GM23248 (cell line): ENCODE results near the gene SPATS2L. TPM values are rescaled to one million over a fixed set of nuclear protein-coding genes. Genes with fewer than 3 reads are reported as not detected.

Experiments used
- DNase-seq: peaks from one replicate; pipeline ENCODE4 v3.0.0-alpha.2; 2015
- H2AFZ ChIP-seq: fragments of 200-600 bp; sonication (generic); 2 replicates; pipeline ENCODE4 v1.6.1; 2016; ENCODE audit warnings: antibody characterized with exemption
- H3F3A ChIP-seq: fragments of 200-600 bp; sonication (generic); 2 replicates; pipeline ENCODE4 v1.6.1; 2016; ENCODE audit warnings: mild to moderate bottlenecking, antibody characterized with exemption, mixed run types; ENCODE audit not compliant: insufficient read depth
- H3K27ac ChIP-seq: fragments of 200-600 bp; sonication (generic); 2 replicates; pipeline ENCODE4 v1.5.1; 2016; ENCODE audit warnings: mild to moderate bottlenecking
- H3K27me3 ChIP-seq: fragments of 200-600 bp; sonication (generic); replicated peaks from 2 replicates; pipeline ENCODE4 v1.6.1; 2016; ENCODE audit warnings: mild to moderate bottlenecking; ENCODE audit not compliant: insufficient read depth
- H3K36me3 ChIP-seq: fragments of 200-600 bp; sonication (generic); 2 replicates; pipeline ENCODE4 v1.6.1; 2016; ENCODE audit warnings: low read depth, mild to moderate bottlenecking
- H3K4me1 ChIP-seq: fragments of 200-600 bp; sonication (generic); 2 replicates; pipeline ENCODE4 v1.6.1; 2016; ENCODE audit warnings: mild to moderate bottlenecking; ENCODE audit not compliant: insufficient read depth
- H3K4me2 ChIP-seq: fragments of 200-600 bp; sonication (generic); one replicate; pipeline ENCODE4 v1.6.1; 2016; ENCODE audit warnings: mild to moderate bottlenecking; ENCODE audit not compliant: unreplicated experiment
- H3K4me3 ChIP-seq: fragments of 200-600 bp; sonication (generic); 2 replicates; pipeline ENCODE4 v1.5.1; 2016; ENCODE audit warnings: mild to moderate bottlenecking
- H3K79me2 ChIP-seq: fragments of 200-600 bp; sonication (generic); 2 replicates; pipeline ENCODE4 v1.6.1; 2016; ENCODE audit warnings: mild to moderate bottlenecking; ENCODE audit not compliant: insufficient read depth
- H3K9ac ChIP-seq: fragments of 200-600 bp; sonication (generic); 2 replicates; pipeline ENCODE4 v1.6.1; 2016; ENCODE audit warnings: mild to moderate bottlenecking
- H3K9me2 ChIP-seq: fragments of 200-600 bp; sonication (generic); 2 replicates; pipeline ENCODE4 v1.6.1; 2016; ENCODE audit warnings: mixed run types, mild to moderate bottlenecking, moderate library complexity; ENCODE audit not compliant: insufficient read depth
- H3K9me3 ChIP-seq: fragments of 200-600 bp; sonication (generic); one replicate; pipeline ENCODE4 v1.6.1; 2017; ENCODE audit warnings: low read depth
- H4K20me1 ChIP-seq: fragments of 200-600 bp; sonication (generic); 2 replicates; pipeline ENCODE4 v1.6.0; 2016; ENCODE audit not compliant: insufficient read depth
- EZH2 ChIP-seq: fragments of 200-600 bp; sonication (generic); IDR thresholded peaks from 2 replicates; pipeline ENCODE4 v1.6.1; 2018; ENCODE audit warnings: antibody characterized with exemption, mild to moderate bottlenecking; ENCODE audit not compliant: insufficient read depth, poor library complexity, severe bottlenecking
- EZH2phosphoT487 ChIP-seq: fragments of 200-600 bp; sonication (generic); IDR thresholded peaks from 2 replicates; pipeline ENCODE4 v1.6.1; 2018; ENCODE audit warnings: antibody characterized with exemption, moderate library complexity, mild to moderate bottlenecking, low read depth; ENCODE audit not compliant: insufficient read depth
- WGBS, 2 experiments: methylation state at CpG; one replicate each; pipeline ENCODE4 v1.1.6; 2015 to 2017; ENCODE audit warnings: low lambda C conversion rate in 2 of 2, low coverage in 1 of 2; ENCODE audit errors: missing lambda C conversion rate in 2 of 2; 5-methylcytosine and 5-hydroxymethylcytosine counted together
- in situ Hi-C: fragments of 300-500 bp; cut with MboI; formaldehyde crosslinking; loops from 2 replicates; pipeline ENCODE4 v1.15.0; 2020
- polyA plus RNA-seq: library from polyadenylated mRNA; unstranded; fragments of >200 nt; fragmentation: Nextera tagmentation; extraction: Ambion mirVana; gene quantifications from 2 replicates; pipeline ENCODE4 v1.2.1, GENCODE V29; 2016
- total RNA-seq: library from RNA; depleted of rRNA; stranded (reverse); fragments of >200 nt; shearing (Covaris generic); gene quantifications from 2 replicates; pipeline ENCODE4 v1.2.3, GENCODE V29; 2014

SPATS2L gene
- total and polyA plus RNA-seq, 2 experiments from 2014 or later: 78.3 to 128 TPM

DNA sequence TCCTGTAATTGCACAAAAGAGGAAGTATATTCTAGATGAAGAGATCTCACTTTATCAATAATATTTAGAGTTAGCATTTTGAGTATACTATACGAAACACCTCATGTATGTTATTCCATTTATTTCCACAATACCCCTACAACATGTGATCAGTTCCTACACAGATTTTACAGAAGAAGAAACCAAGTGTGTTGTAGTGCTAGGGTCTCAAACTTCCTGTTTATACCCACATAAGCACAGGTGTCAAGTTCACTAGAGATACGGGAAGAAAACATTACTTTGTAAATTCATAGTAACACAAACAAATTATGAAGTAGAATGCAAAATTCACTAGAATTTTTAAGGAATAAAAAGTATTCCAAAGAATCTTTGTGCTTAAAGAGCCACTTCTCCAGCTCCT lies 157.0 kb downstream of the SPATS2L start:
- H3K9ac ChIP-seq: no peak overlapping the region
- no peak overlapping the region for H2AFZ ChIP-seq
- H3K9me2 ChIP-seq: no peaks in the 10 kb centered on the region
- WGBS, 2 experiments: 100% methylated on average over 2 of the region's 2 CpGs
- no peak overlapping the region for H3K27ac ChIP-seq
- H3K4me3 ChIP-seq: no peak overlapping the region
- H3K36me3 ChIP-seq: peaks cover 28% of the 10 kb centered on the region; the same call in 1 of the 2 replicates
- H3K4me2 ChIP-seq: no peak overlapping the region
- no peaks in the 10 kb centered on the region for H4K20me1 ChIP-seq
- H3K4me1 ChIP-seq: peaks cover 16% of the 10 kb centered on the region
- in situ Hi-C loops: no loop called here
- peaks cover 24% of the 10 kb centered on the region for H3F3A ChIP-seq
- no peak for DNase-seq
- H3K27me3 ChIP-seq: no peaks in the 10 kb centered on the region
- H3K79me2 ChIP-seq: no peaks in the 10 kb centered on the region
- no peaks in the 10 kb centered on the region for H3K9me3 ChIP-seq
- TF ChIP-seq EZH2 (no peak), EZH2phosphoT487 (no peak)

DNA sequence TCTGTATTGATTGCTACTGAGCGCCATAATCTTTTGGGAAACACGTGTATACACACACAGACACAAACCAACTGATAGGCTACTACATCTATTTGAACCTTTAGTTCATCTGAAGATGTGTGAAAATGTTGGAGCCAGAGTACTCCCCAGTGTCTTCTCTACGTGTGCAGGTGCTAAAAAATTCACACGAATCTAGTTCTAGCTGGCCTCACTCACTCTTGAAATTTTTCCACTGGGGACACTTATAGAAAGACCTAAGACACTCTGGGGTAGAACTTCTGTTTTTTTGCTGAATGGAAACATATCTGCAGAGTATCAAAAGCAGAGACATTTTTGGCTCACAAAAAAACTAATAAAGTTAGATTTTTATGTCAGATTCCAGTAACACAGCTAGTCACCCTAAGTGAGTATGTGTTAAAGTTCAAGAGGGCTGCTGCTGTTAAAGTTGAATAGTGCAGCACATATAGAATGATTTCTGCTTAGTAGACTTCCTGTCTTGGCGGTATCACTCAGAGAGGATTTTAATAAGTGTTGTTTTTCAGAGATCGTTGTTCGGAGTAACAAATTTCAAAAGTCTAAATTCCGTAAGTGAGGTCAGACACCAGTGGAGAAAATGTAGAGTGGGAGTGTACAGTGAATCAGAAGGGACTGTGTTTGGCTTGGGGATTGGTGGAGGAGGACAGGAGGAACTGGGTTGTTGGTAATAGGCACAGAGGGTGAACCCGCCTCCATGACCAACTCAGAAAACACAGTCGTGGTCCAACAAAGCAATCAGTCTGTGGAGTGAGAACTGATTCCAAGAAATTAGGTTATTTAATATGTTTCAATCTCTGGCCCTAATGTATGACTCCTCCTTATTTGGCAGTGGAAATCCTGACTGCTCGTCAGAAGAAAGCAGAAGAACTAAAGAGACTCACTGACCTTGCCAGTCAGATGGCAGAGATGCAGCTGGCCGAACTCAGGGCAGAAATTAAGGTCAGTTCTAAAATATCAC lies 160.2 kb downstream of the SPATS2L start:
- no peak for TF ChIP-seq EZH2phosphoT487
- TF ChIP-seq EZH2: no peak
- H3K9me3 ChIP-seq: no peaks in the 10 kb centered on the region
- H3K9ac ChIP-seq: peak overlapping the region; percentile 66
- H3K4me1 ChIP-seq: peaks cover 16% of the 10 kb centered on the region
- H3K27me3 ChIP-seq: no peaks in the 10 kb centered on the region
- DNase-seq: peak; percentile 88
- no peaks in the 10 kb centered on the region for H4K20me1 ChIP-seq
- H3F3A ChIP-seq: peaks cover 30% of the 10 kb centered on the region
- H3K4me3 ChIP-seq: peak overlapping the region; percentile 30
- 24 to 25% methylated on average over 12 of the region's 12 CpGs for WGBS, 2 experiments
- in situ Hi-C loops: no loop called here
- peak overlapping the region; percentile 63 for H2AFZ ChIP-seq
- H3K27ac ChIP-seq: peak overlapping the region; percentile 79
- no peaks in the 10 kb centered on the region for H3K79me2 ChIP-seq
- H3K4me2 ChIP-seq: peak overlapping the region; percentile 67
- no peaks in the 10 kb centered on the region for H3K9me2 ChIP-seq
- peaks cover 37% of the 10 kb centered on the region for H3K36me3 ChIP-seq

DNA sequence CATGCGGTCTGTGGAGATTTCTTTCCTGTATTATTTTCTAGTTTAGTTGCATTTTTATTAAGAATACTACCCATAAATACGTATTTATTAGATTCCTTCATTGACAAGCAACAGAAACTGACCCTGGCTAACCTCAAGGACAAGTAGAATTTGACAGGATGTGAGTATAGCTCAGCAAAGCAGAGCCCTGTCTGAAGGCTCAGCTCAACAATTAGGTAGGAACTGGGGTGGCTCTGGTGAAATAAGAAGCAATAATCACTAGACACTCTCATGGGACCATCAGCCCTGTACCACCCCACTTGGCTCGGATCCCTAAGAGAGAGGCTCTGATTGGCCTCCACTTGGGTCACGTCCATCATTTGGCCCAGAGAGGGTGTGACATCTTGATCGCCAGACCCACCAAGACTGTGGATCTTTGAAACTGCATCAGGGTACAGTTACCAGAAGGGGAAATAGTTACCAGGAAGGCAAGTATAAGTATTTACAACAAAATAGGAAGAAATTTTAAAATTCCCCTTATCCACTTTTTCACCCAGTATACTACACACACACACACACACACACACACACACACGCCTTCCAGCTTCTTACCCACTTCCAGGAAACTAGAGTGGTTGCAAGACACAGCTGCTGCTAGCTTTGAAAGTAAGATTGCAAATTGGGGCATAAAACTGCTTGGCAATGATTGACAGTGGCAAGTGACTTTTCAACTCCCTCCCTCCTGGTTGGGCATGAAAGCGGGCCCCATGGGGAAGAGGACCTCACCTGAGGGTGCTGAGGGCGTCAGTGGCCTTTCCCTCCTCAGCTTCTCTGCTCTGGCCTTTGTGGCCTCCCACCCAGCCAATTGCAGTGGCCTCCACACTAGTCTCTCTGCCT lies 161.6 kb downstream of the SPATS2L start:
- WGBS, 2 experiments: 71 to 80% methylated on average over 8 of the region's 8 CpGs
- Histone ChIP-seq H3K4me1 (peaks cover 16% of the 10 kb centered on the region), H3F3A (peaks cover 30% of the 10 kb centered on the region), H4K20me1 (no peaks in the 10 kb centered on the region), H3K4me2 (no peak overlapping the region), H2AFZ (no peak overlapping the region), H3K9me2 (no peaks in the 10 kb centered on the region), H3K27me3 (no peaks in the 10 kb centered on the region), H3K79me2 (no peaks in the 10 kb centered on the region), H3K36me3 (peaks cover 45% of the 10 kb centered on the region), H3K9ac (peak overlapping the region; percentile 66), H3K27ac (peak overlapping the region; percentile 79), H3K9me3 (no peaks in the 10 kb centered on the region), H3K4me3 (no peak overlapping the region)
- in situ Hi-C loops: no loop called here
- no peak for TF ChIP-seq EZH2phosphoT487
- no peak for TF ChIP-seq EZH2
- DNase-seq: no peak

DNA sequence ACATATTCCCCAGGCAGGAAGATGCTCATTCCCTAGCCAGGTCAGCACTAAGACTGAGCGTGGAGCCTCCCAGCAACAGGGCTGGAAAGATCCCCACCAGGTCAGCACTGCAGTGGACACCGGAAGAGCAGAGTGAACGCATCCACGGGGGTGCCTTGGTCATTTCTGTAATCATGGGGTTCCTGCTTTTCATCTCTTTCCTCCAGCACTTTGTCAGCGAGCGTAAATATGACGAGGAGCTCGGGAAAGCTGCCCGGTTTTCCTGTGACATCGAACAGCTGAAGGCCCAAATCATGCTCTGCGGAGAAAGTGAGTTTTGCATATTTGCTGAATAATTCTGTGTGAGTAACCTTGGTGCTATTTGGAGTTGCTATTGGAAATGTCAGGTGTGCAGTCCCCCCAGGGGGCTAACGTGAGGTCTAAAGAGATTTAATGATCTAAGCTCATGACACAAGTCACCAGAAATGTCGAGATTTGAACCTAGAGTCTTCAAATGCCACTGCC lies 163.3 kb downstream of the SPATS2L start:
- no peak overlapping the region for H3K4me2 ChIP-seq
- in situ Hi-C loops: no loop called here

More for the DNA sequence above, 163.3 kb downstream of the SPATS2L start:
- H3K36me3 ChIP-seq: peaks cover 45% of the 10 kb centered on the region
- H3K4me1 ChIP-seq: peaks cover 16% of the 10 kb centered on the region
- TF ChIP-seq EZH2phosphoT487: no peak
- TF ChIP-seq EZH2: no peak
- no peaks in the 10 kb centered on the region for H4K20me1 ChIP-seq
- no peak overlapping the region for H3K4me3 ChIP-seq
- 93 to 94% methylated on average over 13 of the region's 13 CpGs for WGBS, 2 experiments
- no peaks in the 10 kb centered on the region for H3K9me3 ChIP-seq
- H3K9ac ChIP-seq: no peak overlapping the region
- no peaks in the 10 kb centered on the region for H3K9me2 ChIP-seq
- H2AFZ ChIP-seq: no peak overlapping the region
- H3K27me3 ChIP-seq: no peaks in the 10 kb centered on the region
- H3K27ac ChIP-seq: no peak overlapping the region
- no peak for DNase-seq
- peaks cover 30% of the 10 kb centered on the region for H3F3A ChIP-seq
- no peaks in the 10 kb centered on the region for H3K79me2 ChIP-seq
